Retinal pigment epithelial cell (primary cell): ENCODE results near the gene MFSD6.

ENCODE experiments used
- DNase-seq: peaks from one replicate; pipeline ENCODE4 v3.0.0-alpha.2; 2010; ENCODE audit warnings: low read depth
- H3K4me3 ChIP-seq: 2 replicates; pipeline ENCODE4 v1.5.1; 2011; ENCODE audit warnings: mild to moderate bottlenecking, low read length, control low read depth, moderate library complexity
- CTCF ChIP-seq: conservative IDR thresholded peaks from 2 replicates; pipeline ENCODE4 v1.5.1; 2011; ENCODE audit warnings: low read depth, low read length, control low read depth, inconsistent platforms

The MFSD6 gene

GRCh38 chr2:190447766-190448165, 39.6 kb downstream of the MFSD6 start:
- no peak for TF ChIP-seq CTCF
- DNase-seq, result no peak
- no peak overlapping the region for H3K4me3 ChIP-seq

GRCh38 chr2:190449925-190450324, 41.8 kb downstream of the MFSD6 start:
- TF ChIP-seq CTCF, result no peak
- no peak for DNase-seq
- no peak overlapping the region for H3K4me3 ChIP-seq

GRCh38 chr2:190450363-190450762, 42.2 kb downstream of the MFSD6 start:
- TF ChIP-seq CTCF, result no peak
- no peak for DNase-seq
- H3K4me3 ChIP-seq, result no peak overlapping the region

- no peak overlapping the region for H3K4me3 ChIP-seq
- no peak for TF ChIP-seq CTCF
- no peak for DNase-seq
Measured at GRCh38 chr2:190451561-190452176, 43.5 kb downstream of the MFSD6 start.

GRCh38 chr2:190452433-190452832, 44.3 kb downstream of the MFSD6 start:
- TF ChIP-seq CTCF, result no peak
- no peak for DNase-seq
- H3K4me3 ChIP-seq, result no peak overlapping the region

- DNase-seq, result no peak
- no peak for TF ChIP-seq CTCF
- no peak overlapping the region for H3K4me3 ChIP-seq
Measured at GRCh38 chr2:190454795-190455194, 46.6 kb downstream of the MFSD6 start.

GRCh38 chr2:190455358-190456095, 47.4 kb downstream of the MFSD6 start:
- no peak for TF ChIP-seq CTCF
- no peak for DNase-seq
- H3K4me3 ChIP-seq, result no peak overlapping the region
